Measurements from ENCODE around the gene UNC5A. TPM values are rescaled to one million over a fixed set of nuclear protein-coding genes. Genes with fewer than 3 reads are reported as not detected.

UNC5A gene
- total RNA-seq, 1 experiment from 2014 or later: 0.13 TPM

GRCh38 chr5:176864755-176865154 is 54.4 kb downstream of the UNC5A start:
- Histone ChIP-seq H3K27ac (ENCODE audit: low read length) (no peak overlapping the region), H3K27me3 (ENCODE audit: control insufficient read depth, insufficient read depth, low read length) (no peaks in the 10 kb centered on the region)

GRCh38 chr5:176865964-176866363 is 55.6 kb downstream of the UNC5A start:
- H3K27me3 ChIP-seq (ENCODE audit: control insufficient read depth, insufficient read depth, low read length): no peaks in the 10 kb centered on the region
- H3K36me3 ChIP-seq (ENCODE audit: control insufficient read depth, insufficient read depth, low read length): no peaks in the 10 kb centered on the region
- CTCF ChIA-PET: no interaction called here

More at GRCh38 chr5:176864755-176865154, 54.4 kb downstream of the UNC5A start:
- no peaks in the 10 kb centered on the region for H3K36me3 ChIP-seq (ENCODE audit: control insufficient read depth, insufficient read depth, low read length)
- H3K9me3 ChIP-seq (ENCODE audit: control insufficient read depth, insufficient read depth, low read depth, low read length): no peaks in the 10 kb centered on the region
- no TSS peak for BruUV-seq (replicated peaks)
- DNase-seq (ENCODE audit: low read depth, low spot score) (no peak), ATAC-seq (no peak)
- TF ChIP-seq TCF7L2 (IDR thresholded peaks at IDR 0.05; ENCODE audit: low read depth, low read length): no peak
- TF ChIP-seq POLR2AphosphoS5 (IDR thresholded peaks at IDR 0.05; ENCODE audit: low read depth, low read length): no peak
- TF ChIP-seq SIN3A (IDR thresholded peaks at IDR 0.05; ENCODE audit: borderline replicate concordance, insufficient read depth, low read depth, low read length): no peak
- TF ChIP-seq REST (IDR thresholded peaks at IDR 0.05; ENCODE audit: insufficient read depth in 1 of 2, low read depth in 2 of 2, low read length in 1 of 2): no peak
- no peak for TF ChIP-seq CTCF (IDR thresholded peaks at IDR 0.05)
- in situ Hi-C loops (cut with HindIII; ENCODE audit: low pct_unique_long_range_greater_than_20kb, low sequenced_read_pairs): no loop called here
- ChIA-PET POLR2A (no interaction called here), CTCF (no interaction called here)
- peaks cover 3% of the 10 kb centered on the region; the same call in 1 of the 2 replicates for H3K4me1 ChIP-seq (ENCODE audit: control insufficient read depth, insufficient read depth, low read length)
- intact Hi-C loops (cut with micrococcal nuclease; ENCODE audit: unreplicated experiment): no loop called here
- no peak overlapping the region for H3K4me3 ChIP-seq (ENCODE audit: low read depth in 2 of 2, low read length in 2 of 2)

GRCh38 chr5:176866707-176867310 is 56.5 kb downstream of the UNC5A start:
- POLR2A ChIA-PET: no interaction called here
- H3K4me3 ChIP-seq (ENCODE audit: low read depth in 2 of 2, low read length in 2 of 2): no peak overlapping the region
- CTCF ChIA-PET: no interaction called here

More at GRCh38 chr5:176865964-176866363, 55.6 kb downstream of the UNC5A start:
- POLR2A ChIA-PET: no interaction called here
- ATAC-seq (no peak), DNase-seq (ENCODE audit: low read depth, low spot score) (no peak)
- intact Hi-C loops (cut with micrococcal nuclease; ENCODE audit: unreplicated experiment): no loop called here
- H3K27ac ChIP-seq (ENCODE audit: low read length): no peak overlapping the region
- in situ Hi-C loops (cut with HindIII; ENCODE audit: low pct_unique_long_range_greater_than_20kb, low sequenced_read_pairs): no loop called here
- BruUV-seq (replicated peaks): no TSS peak
- no peak overlapping the region for H3K4me3 ChIP-seq (ENCODE audit: low read depth in 2 of 2, low read length in 2 of 2)
- no peak for TF ChIP-seq TCF7L2 (IDR thresholded peaks at IDR 0.05; ENCODE audit: low read depth, low read length)
- peaks cover 3% of the 10 kb centered on the region; the same call in 1 of the 2 replicates for H3K4me1 ChIP-seq (ENCODE audit: control insufficient read depth, insufficient read depth, low read length)
- H3K9me3 ChIP-seq (ENCODE audit: control insufficient read depth, insufficient read depth, low read depth, low read length): no peaks in the 10 kb centered on the region

More at GRCh38 chr5:176866707-176867310, 56.5 kb downstream of the UNC5A start:
- ATAC-seq (no peak), DNase-seq (ENCODE audit: low read depth, low spot score) (no peak)
- TF ChIP-seq POLR2AphosphoS5 (IDR thresholded peaks at IDR 0.05; ENCODE audit: low read depth, low read length) (no peak), TCF7L2 (IDR thresholded peaks at IDR 0.05; ENCODE audit: low read depth, low read length) (no peak), SIN3A (IDR thresholded peaks at IDR 0.05; ENCODE audit: borderline replicate concordance, insufficient read depth, low read depth, low read length) (no peak), REST (IDR thresholded peaks at IDR 0.05; ENCODE audit: insufficient read depth in 1 of 2, low read depth in 2 of 2, low read length in 1 of 2) (no peak), CTCF (IDR thresholded peaks at IDR 0.05) (no peak)
- no peaks in the 10 kb centered on the region for H3K27me3 ChIP-seq (ENCODE audit: control insufficient read depth, insufficient read depth, low read length)
- H3K9me3 ChIP-seq (ENCODE audit: control insufficient read depth, insufficient read depth, low read depth, low read length): no peaks in the 10 kb centered on the region
- H3K27ac ChIP-seq (ENCODE audit: low read length): no peak overlapping the region
- intact Hi-C loops (cut with micrococcal nuclease; ENCODE audit: unreplicated experiment) (no loop called here), in situ Hi-C loops (cut with HindIII; ENCODE audit: low pct_unique_long_range_greater_than_20kb, low sequenced_read_pairs) (no loop called here)
- peaks cover 3% of the 10 kb centered on the region; the same call in 1 of the 2 replicates for H3K4me1 ChIP-seq (ENCODE audit: control insufficient read depth, insufficient read depth, low read length)
- BruUV-seq (replicated peaks): no TSS peak
- H3K36me3 ChIP-seq (ENCODE audit: control insufficient read depth, insufficient read depth, low read length): no peaks in the 10 kb centered on the region
